K562 (cell line): ENCODE results near the gene GSDME.

ENCODE experiments used
- CTCF ChIP-seq, 3 experiments: IDR thresholded peaks in 2 of 3; conservative IDR thresholded peaks in 1 of 3; 2 replicates each; pipeline ENCODE4 v1.5.1; 2011 to 2012; ENCODE audit warnings: low read length in 3 of 3, mild to moderate bottlenecking in 3 of 3, control low read depth in 2 of 3, improper control_type of control experiment in 1 of 3, inconsistent platforms in 1 of 3, low read depth in 1 of 3, mixed read lengths in 1 of 3, moderate library complexity in 1 of 3; ENCODE audit not compliant: insufficient read depth in 2 of 3
- MYBL2 ChIP-seq, 2 experiments: fragments of 450-650 bp in 1 of 2; sonication (generic) in 1 of 2; formaldehyde crosslinking in 1 of 2; IDR thresholded peaks; 2 replicates each; pipeline versions ENCODE4 v1.6.1 to v1.8.1; 2017 to 2022; ENCODE audit warnings: borderline replicate concordance in 1 of 2, inconsistent platforms in 1 of 2, low read depth in 1 of 2, mild to moderate bottlenecking in 1 of 2, missing genetic modification reagents in 1 of 2, moderate library complexity in 1 of 2
- RFX5 ChIP-seq: IDR thresholded peaks from 2 replicates; pipeline ENCODE4 v1.6.1; 2011; ENCODE audit warnings: low read depth, mild to moderate bottlenecking, improper control_type of control experiment, low read length
- ZNF133 ChIP-seq: fragments of 250-450 bp; sonication (Bioruptor Pico); IDR thresholded peaks from 2 replicates; pipeline ENCODE4 v1.4.0; 2020; ENCODE audit warnings: mild to moderate bottlenecking
- ZNF354B ChIP-seq: fragments of 250-450 bp; sonication (Bioruptor Pico); IDR thresholded peaks from 2 replicates; pipeline ENCODE4 v1.4.0; 2020

GRCh38 chr7:24786941-24787340, 29.7 kb upstream of the GSDME start:
- TF ChIP-seq ZNF354B: no peak
- TF ChIP-seq RFX5: no peak
- no peak for TF ChIP-seq MYBL2 (IDR thresholded peaks at IDR 0.05; ENCODE audit: low read depth)
- no peak for TF ChIP-seq MYBL2 (CRISPR knock-in tag; IDR thresholded peaks at IDR 0.05; ENCODE audit: borderline replicate concordance)
- no peak for TF ChIP-seq CTCF (IDR thresholded peaks at IDR 0.05 in 2 of 3, conservative IDR thresholded peaks at IDR 0.05 in 1 of 3; ENCODE audit: insufficient read depth in 2 of 3, low read depth in 1 of 3, low read length in 3 of 3)
- no peak for TF ChIP-seq ZNF133 (CRISPR knock-in tag)
